K562 (cell line): ENCODE results near the gene APP. TPM values are rescaled to one million over a fixed set of nuclear protein-coding genes. Genes with fewer than 3 reads are reported as not detected.

Experiments
- BDP1 ChIP-seq: IDR thresholded peaks from 3 replicates; pipeline ENCODE4 v1.6.1; 2011; ENCODE audit not compliant: insufficient read length, insufficient read depth
- COPS2 ChIP-seq: fragments of 450-650 bp; conservative IDR thresholded peaks from 2 replicates; pipeline ENCODE4 v1.6.1; 2016; ENCODE audit warnings: mild to moderate bottlenecking, moderate library complexity
- PPARD ChIP-seq: fragments of 250-450 bp; sonication (Bioruptor Pico); IDR thresholded peaks from 2 replicates; pipeline ENCODE4 v1.8.0; 2022; ENCODE audit warnings: inconsistent platforms, mild to moderate bottlenecking, moderate library complexity
- TAF1 ChIP-seq: IDR thresholded peaks from 2 replicates; pipeline ENCODE4 v1.6.1; 2011; ENCODE audit warnings: mild to moderate bottlenecking, low read length, moderate library complexity; ENCODE audit not compliant: insufficient read depth, control insufficient read depth, severe bottlenecking; ENCODE audit errors: extremely low read depth
- polyA plus RNA-seq, 8 experiments: library from polyadenylated mRNA; depleted of rRNA in 4 of 8; stranded (reverse) in 5 of 8; unstranded in 3 of 8; fragments of >200 nt; fragmentation: Nextera tagmentation in 2 of 8; fragmentation: Illumina TruSeq in 1 of 8; extraction: Ambion mirVana in 2 of 8; extraction: Trizol in 1 of 8; gene quantifications; 2 replicates each; pipeline versions ENCODE4 v1.2.1 to v1.2.3, GENCODE V29; 2011 to 2014; ENCODE audit warnings: inconsistent platforms in 1 of 8, missing spikeins in 1 of 8
- total RNA-seq, 7 experiments: library from RNA; depleted of rRNA in 6 of 7; stranded (reverse); fragments of >200 nt in 6 of 7; fragmentation: Illumina TruSeq in 2 of 7; extraction: Trizol in 2 of 7; gene quantifications; 2 replicates each; pipeline versions ENCODE4 v1.2.1 to v1.2.3, GENCODE V29; 2011 to 2021; ENCODE audit warnings: low replicate concordance in 1 of 7
- TF ChIP-seq, protein P1 (sequence below), 2 experiments: IDR thresholded peaks in 1 of 2; conservative IDR thresholded peaks in 1 of 2; 2 replicates each; pipeline ENCODE4 v1.6.1; 2016; ENCODE audit warnings: low read depth in 2 of 2, mild to moderate bottlenecking in 1 of 2, missing compliant biosample characterization in 1 of 2, missing genetic modification characterization in 1 of 2, moderate library complexity in 1 of 2
- TF ChIP-seq, protein P2 (sequence below): fragments of 450-650 bp; IDR thresholded peaks from 2 replicates; pipeline ENCODE4 v1.6.1; 2017; ENCODE audit warnings: antibody characterized with exemption

APP gene
- total and polyA plus RNA-seq, 9 of the 15 experiments (the other 6 are each of a cell fraction or from before 2014, with no cell fraction given): 0.01 to 1.5 (median 0.16) TPM; not detected in 5

DNA sequence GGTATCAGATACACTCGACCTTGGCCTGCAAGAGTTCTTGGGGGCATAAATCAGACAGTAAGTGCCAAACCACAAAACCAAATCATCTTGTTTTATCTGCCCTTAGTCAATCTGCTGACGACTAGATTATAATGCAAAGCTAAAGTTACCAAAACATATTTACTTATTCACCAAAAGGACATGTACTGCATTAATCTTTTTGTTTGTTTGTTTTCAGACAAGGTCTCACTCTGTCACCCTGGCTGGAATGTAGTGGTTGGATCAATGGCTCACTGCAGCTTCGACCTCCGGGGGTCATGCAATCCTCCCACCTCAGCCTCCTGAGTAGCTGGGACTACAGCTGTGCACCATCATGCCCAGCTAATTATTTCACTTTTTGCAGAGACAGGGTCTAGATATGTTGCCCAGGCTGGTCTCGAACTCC lies 114.7 kb downstream of the APP start (continued):
- TF ChIP-seq, protein P1, sequence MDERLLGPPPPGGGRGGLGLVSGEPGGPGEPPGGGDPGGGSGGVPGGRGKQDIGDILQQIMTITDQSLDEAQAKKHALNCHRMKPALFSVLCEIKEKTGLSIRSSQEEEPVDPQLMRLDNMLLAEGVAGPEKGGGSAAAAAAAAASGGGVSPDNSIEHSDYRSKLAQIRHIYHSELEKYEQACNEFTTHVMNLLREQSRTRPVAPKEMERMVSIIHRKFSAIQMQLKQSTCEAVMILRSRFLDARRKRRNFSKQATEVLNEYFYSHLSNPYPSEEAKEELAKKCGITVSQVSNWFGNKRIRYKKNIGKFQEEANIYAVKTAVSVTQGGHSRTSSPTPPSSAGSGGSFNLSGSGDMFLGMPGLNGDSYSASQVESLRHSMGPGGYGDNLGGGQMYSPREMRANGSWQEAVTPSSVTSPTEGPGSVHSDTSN (CRISPR knock-in tag; IDR thresholded peaks at IDR 0.05; ENCODE audit: low read depth): no peak
- TF ChIP-seq, protein P1 (tag; conservative IDR thresholded peaks at IDR 0.05; ENCODE audit: low read depth): no peak
- TF ChIP-seq COPS2 (no peak), PPARD (CRISPR knock-in tag) (no peak), TAF1 (no peak), BDP1 (no peak)
- TF ChIP-seq, protein P2, sequence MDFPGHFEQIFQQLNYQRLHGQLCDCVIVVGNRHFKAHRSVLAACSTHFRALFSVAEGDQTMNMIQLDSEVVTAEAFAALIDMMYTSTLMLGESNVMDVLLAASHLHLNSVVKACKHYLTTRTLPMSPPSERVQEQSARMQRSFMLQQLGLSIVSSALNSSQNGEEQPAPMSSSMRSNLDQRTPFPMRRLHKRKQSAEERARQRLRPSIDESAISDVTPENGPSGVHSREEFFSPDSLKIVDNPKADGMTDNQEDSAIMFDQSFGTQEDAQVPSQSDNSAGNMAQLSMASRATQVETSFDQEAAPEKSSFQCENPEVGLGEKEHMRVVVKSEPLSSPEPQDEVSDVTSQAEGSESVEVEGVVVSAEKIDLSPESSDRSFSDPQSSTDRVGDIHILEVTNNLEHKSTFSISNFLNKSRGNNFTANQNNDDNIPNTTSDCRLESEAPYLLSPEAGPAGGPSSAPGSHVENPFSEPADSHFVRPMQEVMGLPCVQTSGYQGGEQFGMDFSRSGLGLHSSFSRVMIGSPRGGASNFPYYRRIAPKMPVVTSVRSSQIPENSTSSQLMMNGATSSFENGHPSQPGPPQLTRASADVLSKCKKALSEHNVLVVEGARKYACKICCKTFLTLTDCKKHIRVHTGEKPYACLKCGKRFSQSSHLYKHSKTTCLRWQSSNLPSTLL: no peak
